22Rv1 (cell line): Measurements from ENCODE around the gene MIX23.

Experiments
- ZFX ChIP-seq: fragments of 450-650 bp; IDR thresholded peaks from 2 replicates; pipeline ENCODE4 v1.6.1; 2017; ENCODE audit warnings: antibody characterized with exemption, borderline replicate concordance
- TF ChIP-seq, protein P1 (sequence below): fragments of 450-650 bp; IDR thresholded peaks from 2 replicates; pipeline ENCODE4 v1.5.1; 2017; ENCODE audit warnings: mild to moderate bottlenecking

DNA sequence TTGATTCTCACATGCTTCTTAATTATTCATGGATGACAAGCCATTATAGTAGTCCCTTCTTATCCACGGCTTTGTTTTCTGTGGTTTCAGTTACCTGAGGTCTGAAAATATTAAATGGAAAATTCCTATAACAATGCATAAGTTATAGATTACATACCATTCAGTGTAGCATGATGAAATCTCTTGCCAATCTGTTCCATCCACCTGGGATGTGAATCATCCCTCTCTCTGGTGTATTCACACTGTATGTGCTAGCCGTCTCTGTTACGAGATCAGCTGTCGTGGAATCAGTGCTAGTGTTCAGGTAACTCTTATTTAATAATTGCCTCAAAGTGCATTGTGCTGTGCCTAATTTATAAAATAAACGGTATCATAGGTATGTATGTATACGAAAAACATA, 27.6 kb upstream of the MIX23 start:
- TF ChIP-seq, protein P1, sequence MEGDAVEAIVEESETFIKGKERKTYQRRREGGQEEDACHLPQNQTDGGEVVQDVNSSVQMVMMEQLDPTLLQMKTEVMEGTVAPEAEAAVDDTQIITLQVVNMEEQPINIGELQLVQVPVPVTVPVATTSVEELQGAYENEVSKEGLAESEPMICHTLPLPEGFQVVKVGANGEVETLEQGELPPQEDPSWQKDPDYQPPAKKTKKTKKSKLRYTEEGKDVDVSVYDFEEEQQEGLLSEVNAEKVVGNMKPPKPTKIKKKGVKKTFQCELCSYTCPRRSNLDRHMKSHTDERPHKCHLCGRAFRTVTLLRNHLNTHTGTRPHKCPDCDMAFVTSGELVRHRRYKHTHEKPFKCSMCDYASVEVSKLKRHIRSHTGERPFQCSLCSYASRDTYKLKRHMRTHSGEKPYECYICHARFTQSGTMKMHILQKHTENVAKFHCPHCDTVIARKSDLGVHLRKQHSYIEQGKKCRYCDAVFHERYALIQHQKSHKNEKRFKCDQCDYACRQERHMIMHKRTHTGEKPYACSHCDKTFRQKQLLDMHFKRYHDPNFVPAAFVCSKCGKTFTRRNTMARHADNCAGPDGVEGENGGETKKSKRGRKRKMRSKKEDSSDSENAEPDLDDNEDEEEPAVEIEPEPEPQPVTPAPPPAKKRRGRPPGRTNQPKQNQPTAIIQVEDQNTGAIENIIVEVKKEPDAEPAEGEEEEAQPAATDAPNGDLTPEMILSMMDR: no peak
- no peak for TF ChIP-seq ZFX
